Measurements from ENCODE around the gene GALE.

DNA sequence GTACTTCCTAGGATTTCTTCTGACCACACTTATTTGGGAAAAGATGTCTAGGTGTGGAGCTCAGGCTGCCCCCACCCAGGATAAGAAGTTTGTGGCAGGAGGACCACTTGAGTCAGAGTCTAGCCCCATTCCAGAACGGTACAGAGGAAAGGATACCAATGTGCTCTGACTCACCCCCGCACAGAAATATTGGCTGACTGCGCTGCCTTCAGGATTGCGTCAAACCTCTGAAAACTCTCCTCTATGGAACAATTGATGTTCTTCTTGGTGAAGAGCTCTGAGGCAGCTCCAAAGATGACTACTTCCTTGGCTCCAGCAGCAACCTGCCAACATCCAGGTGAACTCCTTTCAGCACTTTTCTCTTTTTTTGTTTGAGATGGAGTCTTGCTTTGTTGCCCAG is 13.5 kb upstream of the GALE start:
- TF ChIP-seq, protein P1, sequence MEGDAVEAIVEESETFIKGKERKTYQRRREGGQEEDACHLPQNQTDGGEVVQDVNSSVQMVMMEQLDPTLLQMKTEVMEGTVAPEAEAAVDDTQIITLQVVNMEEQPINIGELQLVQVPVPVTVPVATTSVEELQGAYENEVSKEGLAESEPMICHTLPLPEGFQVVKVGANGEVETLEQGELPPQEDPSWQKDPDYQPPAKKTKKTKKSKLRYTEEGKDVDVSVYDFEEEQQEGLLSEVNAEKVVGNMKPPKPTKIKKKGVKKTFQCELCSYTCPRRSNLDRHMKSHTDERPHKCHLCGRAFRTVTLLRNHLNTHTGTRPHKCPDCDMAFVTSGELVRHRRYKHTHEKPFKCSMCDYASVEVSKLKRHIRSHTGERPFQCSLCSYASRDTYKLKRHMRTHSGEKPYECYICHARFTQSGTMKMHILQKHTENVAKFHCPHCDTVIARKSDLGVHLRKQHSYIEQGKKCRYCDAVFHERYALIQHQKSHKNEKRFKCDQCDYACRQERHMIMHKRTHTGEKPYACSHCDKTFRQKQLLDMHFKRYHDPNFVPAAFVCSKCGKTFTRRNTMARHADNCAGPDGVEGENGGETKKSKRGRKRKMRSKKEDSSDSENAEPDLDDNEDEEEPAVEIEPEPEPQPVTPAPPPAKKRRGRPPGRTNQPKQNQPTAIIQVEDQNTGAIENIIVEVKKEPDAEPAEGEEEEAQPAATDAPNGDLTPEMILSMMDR (IDR thresholded peaks at IDR 0.05; ENCODE audit: insufficient read depth, low read length) = no peak
- no peak for TF ChIP-seq POLR2AphosphoS5 (IDR thresholded peaks at IDR 0.05; ENCODE audit: low read depth)
- no peak for TF ChIP-seq GABPA (IDR thresholded peaks at IDR 0.05; ENCODE audit: low read depth)
- TF ChIP-seq, protein P2, sequence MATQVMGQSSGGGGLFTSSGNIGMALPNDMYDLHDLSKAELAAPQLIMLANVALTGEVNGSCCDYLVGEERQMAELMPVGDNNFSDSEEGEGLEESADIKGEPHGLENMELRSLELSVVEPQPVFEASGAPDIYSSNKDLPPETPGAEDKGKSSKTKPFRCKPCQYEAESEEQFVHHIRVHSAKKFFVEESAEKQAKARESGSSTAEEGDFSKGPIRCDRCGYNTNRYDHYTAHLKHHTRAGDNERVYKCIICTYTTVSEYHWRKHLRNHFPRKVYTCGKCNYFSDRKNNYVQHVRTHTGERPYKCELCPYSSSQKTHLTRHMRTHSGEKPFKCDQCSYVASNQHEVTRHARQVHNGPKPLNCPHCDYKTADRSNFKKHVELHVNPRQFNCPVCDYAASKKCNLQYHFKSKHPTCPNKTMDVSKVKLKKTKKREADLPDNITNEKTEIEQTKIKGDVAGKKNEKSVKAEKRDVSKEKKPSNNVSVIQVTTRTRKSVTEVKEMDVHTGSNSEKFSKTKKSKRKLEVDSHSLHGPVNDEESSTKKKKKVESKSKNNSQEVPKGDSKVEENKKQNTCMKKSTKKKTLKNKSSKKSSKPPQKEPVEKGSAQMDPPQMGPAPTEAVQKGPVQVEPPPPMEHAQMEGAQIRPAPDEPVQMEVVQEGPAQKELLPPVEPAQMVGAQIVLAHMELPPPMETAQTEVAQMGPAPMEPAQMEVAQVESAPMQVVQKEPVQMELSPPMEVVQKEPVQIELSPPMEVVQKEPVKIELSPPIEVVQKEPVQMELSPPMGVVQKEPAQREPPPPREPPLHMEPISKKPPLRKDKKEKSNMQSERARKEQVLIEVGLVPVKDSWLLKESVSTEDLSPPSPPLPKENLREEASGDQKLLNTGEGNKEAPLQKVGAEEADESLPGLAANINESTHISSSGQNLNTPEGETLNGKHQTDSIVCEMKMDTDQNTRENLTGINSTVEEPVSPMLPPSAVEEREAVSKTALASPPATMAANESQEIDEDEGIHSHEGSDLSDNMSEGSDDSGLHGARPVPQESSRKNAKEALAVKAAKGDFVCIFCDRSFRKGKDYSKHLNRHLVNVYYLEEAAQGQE (IDR thresholded peaks at IDR 0.05; ENCODE audit: insufficient replicate concordance, low read depth) = no peak
- TF ChIP-seq SPI1 (IDR thresholded peaks at IDR 0.05; ENCODE audit: borderline replicate concordance, low read depth) = no peak

Data from HL-60 (cell line).